H54 (cell line): ENCODE results near the gene MYLK4.

ENCODE experiments used
- DNase-seq: peaks from one replicate; pipeline ENCODE4 v3.0.0; 2011; ENCODE audit warnings: low spot score, mixed read lengths; ENCODE audit not compliant: insufficient read length
- FAIRE-seq: peaks from 3 replicates; lab custom pipeline; 2011; peaks lifted over from hg19 to GRCh38; lab: Jason Lieb, UNC
- POLR2A ChIP-seq: IDR thresholded peaks from 2 replicates; pipeline ENCODE4 v1.6.1; 2011; ENCODE audit warnings: low read depth, mild to moderate bottlenecking, low read length

Gene MYLK4

GRCh38 chr6:2706558-2706957 is 44.2 kb downstream of the MYLK4 start:
- no peak for TF ChIP-seq POLR2A
- FAIRE-seq (no peak), DNase-seq (no peak)

GRCh38 chr6:2705256-2705655 is 45.5 kb downstream of the MYLK4 start:
- no peak for FAIRE-seq
- no peak for TF ChIP-seq POLR2A
- no peak for DNase-seq

- DNase-seq (no peak), FAIRE-seq (no peak)
Measured at GRCh38 chr6:2697291-2697690, 53.4 kb downstream of the MYLK4 start.

GRCh38 chr6:2695454-2696095 is 55.1 kb downstream of the MYLK4 start:
- no peak for TF ChIP-seq POLR2A
- FAIRE-seq (peak; percentile 83), DNase-seq (no peak)

More at GRCh38 chr6:2697291-2697690, 53.4 kb downstream of the MYLK4 start:
- no peak for TF ChIP-seq POLR2A

- FAIRE-seq: no peak
- no peak for TF ChIP-seq POLR2A
- no peak for DNase-seq
Measured at GRCh38 chr6:2693231-2693630, 57.5 kb downstream of the MYLK4 start.

- TF ChIP-seq POLR2A: no peak
- DNase-seq (peak; percentile 76), FAIRE-seq (peak; percentile 78)
Measured at GRCh38 chr6:2688401-2689064, 62.2 kb downstream of the MYLK4 start.

GRCh38 chr6:2687456-2687855 is 63.3 kb downstream of the MYLK4 start:
- no peak for DNase-seq
- TF ChIP-seq POLR2A: no peak
- no peak for FAIRE-seq

GRCh38 chr6:2686515-2686914 is 64.2 kb downstream of the MYLK4 start:
- TF ChIP-seq POLR2A: no peak
- DNase-seq (no peak), FAIRE-seq (no peak)

GRCh38 chr6:2684766-2685754 is 65.7 kb downstream of the MYLK4 start:
- TF ChIP-seq POLR2A: no peak
- FAIRE-seq: no peak
- no peak for DNase-seq

- FAIRE-seq (peak; percentile 80), DNase-seq (peak; percentile 75)
- no peak for TF ChIP-seq POLR2A
Measured at GRCh38 chr6:2684103-2684749, 66.5 kb downstream of the MYLK4 start.

GRCh38 chr6:2680264-2680922 is 70.3 kb downstream of the MYLK4 start:
- no peak for FAIRE-seq
- TF ChIP-seq POLR2A: no peak
- no peak for DNase-seq

- FAIRE-seq (no peak), DNase-seq (no peak)
- no peak for TF ChIP-seq POLR2A
Measured at GRCh38 chr6:2677080-2677593, 73.6 kb downstream of the MYLK4 start.

GRCh38 chr6:2676048-2676447 is 74.7 kb downstream of the MYLK4 start:
- DNase-seq (no peak), FAIRE-seq (no peak)

More at GRCh38 chr6:2676048-2676447, 74.7 kb downstream of the MYLK4 start:
- no peak for TF ChIP-seq POLR2A
